ENCODE results near the gene SKOR2. TPM values are rescaled to one million over a fixed set of nuclear protein-coding genes. Genes with fewer than 3 reads are reported as not detected.
A peak's percentile ranks its signal among the peaks of the same experiment; 100 is the strongest.

Gene SKOR2
- total RNA-seq, 2 experiments from 2014 or later: not detected

DNA sequence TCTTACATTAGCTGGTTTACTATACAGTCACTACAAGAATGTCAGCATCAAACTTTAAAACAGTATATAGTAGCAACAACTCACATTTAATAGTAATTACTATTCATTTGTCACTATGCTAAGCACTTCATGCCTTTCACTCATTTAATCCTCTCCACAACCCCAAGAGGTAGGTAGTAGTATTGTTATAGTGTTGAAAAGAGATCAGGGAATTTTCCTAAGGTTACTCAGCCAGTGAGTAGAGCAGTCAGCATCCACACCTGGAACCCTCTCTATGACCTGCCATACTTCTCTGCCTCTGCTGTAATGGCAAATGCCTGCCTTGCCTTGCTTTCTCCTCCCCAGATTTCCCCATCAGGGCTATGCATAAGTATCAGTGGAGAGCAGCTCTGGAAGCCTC lies 24.8 kb downstream of the SKOR2 start:
- H3K27ac Mint-ChIP-seq: no peak overlapping the region
- no peaks in the 10 kb centered on the region for H3K4me1 Mint-ChIP-seq (ENCODE audit: low read depth)
- TF ChIP-seq, protein P1, sequence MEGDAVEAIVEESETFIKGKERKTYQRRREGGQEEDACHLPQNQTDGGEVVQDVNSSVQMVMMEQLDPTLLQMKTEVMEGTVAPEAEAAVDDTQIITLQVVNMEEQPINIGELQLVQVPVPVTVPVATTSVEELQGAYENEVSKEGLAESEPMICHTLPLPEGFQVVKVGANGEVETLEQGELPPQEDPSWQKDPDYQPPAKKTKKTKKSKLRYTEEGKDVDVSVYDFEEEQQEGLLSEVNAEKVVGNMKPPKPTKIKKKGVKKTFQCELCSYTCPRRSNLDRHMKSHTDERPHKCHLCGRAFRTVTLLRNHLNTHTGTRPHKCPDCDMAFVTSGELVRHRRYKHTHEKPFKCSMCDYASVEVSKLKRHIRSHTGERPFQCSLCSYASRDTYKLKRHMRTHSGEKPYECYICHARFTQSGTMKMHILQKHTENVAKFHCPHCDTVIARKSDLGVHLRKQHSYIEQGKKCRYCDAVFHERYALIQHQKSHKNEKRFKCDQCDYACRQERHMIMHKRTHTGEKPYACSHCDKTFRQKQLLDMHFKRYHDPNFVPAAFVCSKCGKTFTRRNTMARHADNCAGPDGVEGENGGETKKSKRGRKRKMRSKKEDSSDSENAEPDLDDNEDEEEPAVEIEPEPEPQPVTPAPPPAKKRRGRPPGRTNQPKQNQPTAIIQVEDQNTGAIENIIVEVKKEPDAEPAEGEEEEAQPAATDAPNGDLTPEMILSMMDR (IDR thresholded peaks at IDR 0.05): no peak
- intact Hi-C loops (cut with DNase I, micrococcal nuclease): no loop called here
- Histone ChIP-seq H3K4me3 (ENCODE audit: low read length) (no peak overlapping the region), H3K9me3 (ENCODE audit: control insufficient read depth in 1 of 2, insufficient read depth in 1 of 2, low read length in 2 of 2) (no peaks in the 10 kb centered on the region), H3K27me3 (ENCODE audit: control insufficient read depth in 1 of 2, insufficient read depth in 2 of 2, low read length in 2 of 2) (peaks cover 3 to 21% of the 10 kb centered on the region in 2 experiments), H3K36me3 (ENCODE audit: insufficient read depth, low read length) (no peaks in the 10 kb centered on the region), H3K27ac (ENCODE audit: low read depth in 1 of 2, low read length in 2 of 2) (no peak overlapping the region), H3K4me1 (ENCODE audit: insufficient read depth, low read length) (no peaks in the 10 kb centered on the region)
- POLR2A ChIA-PET: no interaction called here
- no peaks in the 10 kb centered on the region for H3K36me3 Mint-ChIP-seq (ENCODE audit: low read depth)
- H3K4me3 Mint-ChIP-seq: no peak overlapping the region
- peaks cover 46% of the 10 kb centered on the region for H3K27me3 Mint-ChIP-seq
- CTCF ChIA-PET: no interaction called here
- no peaks in the 10 kb centered on the region for H3K9me3 Mint-ChIP-seq
- DNase-seq (no peak), ATAC-seq (ENCODE audit: poor library complexity) (no peak)

DNA sequence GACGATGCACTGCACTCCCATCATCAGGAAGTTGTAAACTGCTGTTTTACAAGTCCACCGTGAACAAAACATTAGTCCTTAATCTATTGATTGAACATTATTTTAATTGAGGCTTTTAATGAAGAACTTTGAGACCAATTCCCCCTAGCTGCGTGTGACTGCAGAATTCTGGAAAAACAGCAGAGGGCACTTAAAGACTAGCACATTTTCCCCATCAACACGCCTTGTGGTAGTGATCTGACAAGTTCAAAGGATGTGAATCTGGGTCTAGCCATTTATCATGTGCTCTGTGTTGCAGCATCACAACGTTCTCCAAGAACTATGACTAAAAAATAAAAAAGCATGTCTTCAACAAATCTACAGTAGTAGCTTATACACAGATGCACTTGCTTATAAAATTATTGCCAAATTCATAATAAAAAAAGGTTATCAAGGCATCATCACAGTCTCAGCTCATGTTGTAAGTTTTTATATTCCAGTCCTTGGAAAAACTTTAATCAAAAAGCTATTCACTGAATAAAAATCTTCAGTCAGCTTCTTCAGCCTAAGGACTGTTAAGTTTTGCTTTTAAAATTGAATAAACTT lies 35.8 kb downstream of the SKOR2 start:
- ATAC-seq (ENCODE audit: poor library complexity) (no peak), DNase-seq (peak in 4 of 14 experiments; percentile 7 to 43 (median 26))
- intact Hi-C loops (cut with DNase I, micrococcal nuclease): loop anchor here (2.0 to 5.0 kb wide), 2 partner anchors 532 to 533 kb away; no protein-coding TSS in a partner anchor
- Histone ChIP-seq H3K27me3 (ENCODE audit: control insufficient read depth in 1 of 2, insufficient read depth in 2 of 2, low read length in 2 of 2) (peaks cover 4 to 24% of the 10 kb centered on the region in 2 experiments), H3K9me3 (ENCODE audit: control insufficient read depth in 1 of 2, insufficient read depth in 1 of 2, low read length in 2 of 2) (no peaks in the 10 kb centered on the region), H3K27ac (ENCODE audit: low read depth in 1 of 2, low read length in 2 of 2) (no peak overlapping the region), H3K36me3 (ENCODE audit: insufficient read depth, low read length) (no peaks in the 10 kb centered on the region), H3K4me3 (ENCODE audit: low read length) (no peak overlapping the region), H3K4me1 (ENCODE audit: insufficient read depth, low read length) (no peaks in the 10 kb centered on the region)
- TF ChIP-seq, protein P1 (IDR thresholded peaks at IDR 0.05): no peak
- CTCF ChIA-PET: interaction anchor here (0.7 to 1.5 kb wide), 3 partner anchors 11 to 533 kb away, joined by 3 to 5 read pairs (median 3); no protein-coding TSS in a partner anchor
- Mint-ChIP-seq H3K4me1 (ENCODE audit: low read depth) (no peaks in the 10 kb centered on the region), H3K27me3 (peaks cover 66% of the 10 kb centered on the region), H3K4me3 (no peak overlapping the region), H3K9me3 (no peaks in the 10 kb centered on the region), H3K36me3 (ENCODE audit: low read depth) (no peaks in the 10 kb centered on the region), H3K27ac (no peak overlapping the region)
- POLR2A ChIA-PET: no interaction called here

DNA sequence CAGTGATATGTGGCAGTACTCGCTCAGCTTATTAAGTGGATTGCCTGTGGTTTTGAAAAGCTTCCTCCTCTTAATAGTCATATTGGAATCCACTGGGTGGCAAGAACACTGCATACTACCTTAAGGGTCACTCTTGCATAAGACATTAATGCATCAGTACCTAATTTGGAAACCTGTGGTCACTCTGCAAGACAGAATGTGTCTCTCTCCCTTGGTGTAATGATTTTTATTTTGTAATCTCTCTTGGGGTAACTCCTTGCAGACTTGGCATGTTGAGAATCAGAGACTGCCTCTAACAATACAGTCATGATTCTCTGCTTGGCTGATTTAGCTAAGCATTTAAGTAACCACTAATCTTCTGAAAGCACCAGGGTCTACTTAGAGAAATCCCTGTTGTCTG lies 42.3 kb downstream of the SKOR2 start:
- ATAC-seq (ENCODE audit: poor library complexity) (no peak), DNase-seq (no peak)
- peaks cover 62% of the 10 kb centered on the region for H3K27me3 Mint-ChIP-seq
- H3K9me3 Mint-ChIP-seq: no peaks in the 10 kb centered on the region
- no peaks in the 10 kb centered on the region for H3K36me3 ChIP-seq (ENCODE audit: insufficient read depth, low read length)
- H3K27ac Mint-ChIP-seq: no peak overlapping the region
- H3K4me3 Mint-ChIP-seq: no peak overlapping the region
- intact Hi-C loops (cut with DNase I, micrococcal nuclease): loop anchor here in 1 of 2 experiments (5.0 kb wide), 1 partner anchor 157 kb away; no protein-coding TSS in a partner anchor
- no peak overlapping the region for H3K27ac ChIP-seq (ENCODE audit: low read depth in 1 of 2, low read length in 2 of 2)
- H3K4me3 ChIP-seq (ENCODE audit: low read length): no peak overlapping the region
- no peaks in the 10 kb centered on the region for H3K9me3 ChIP-seq (ENCODE audit: control insufficient read depth in 1 of 2, insufficient read depth in 1 of 2, low read length in 2 of 2)
- ChIA-PET CTCF (no interaction called here), POLR2A (no interaction called here)
- no peaks in the 10 kb centered on the region for H3K4me1 ChIP-seq (ENCODE audit: insufficient read depth, low read length)
- H3K4me1 Mint-ChIP-seq (ENCODE audit: low read depth): no peaks in the 10 kb centered on the region
- H3K36me3 Mint-ChIP-seq (ENCODE audit: low read depth): no peaks in the 10 kb centered on the region
- TF ChIP-seq, protein P1 (IDR thresholded peaks at IDR 0.05): no peak
- H3K27me3 ChIP-seq (ENCODE audit: control insufficient read depth in 1 of 2, insufficient read depth in 2 of 2, low read length in 2 of 2): peaks cover 13 to 37% of the 10 kb centered on the region in 2 experiments

All from CD4-positive, alpha-beta T cell (primary cell).